Measurements from ENCODE around the gene LRWD1. TPM values are rescaled to one million over a fixed set of nuclear protein-coding genes. Genes with fewer than 3 reads are reported as not detected.

Gene LRWD1
- total RNA-seq, 2 experiments from 2014 or later: 39.1 to 68.2 TPM

- H2AFZ ChIP-seq (ENCODE audit: low read length): no peak overlapping the region
- H4K20me1 ChIP-seq (ENCODE audit: insufficient read depth, low read length): no peaks in the 10 kb centered on the region
- H3K9me2 ChIP-seq (ENCODE audit: insufficient read depth, low read length): no peaks in the 10 kb centered on the region
- ChIA-PET CTCF (ENCODE audit: unreplicated experiment) (no interaction called here), POLR2A (no interaction called here)
- DNase-seq (ENCODE audit: low spot score): no peak
- peaks cover 58% of the 10 kb centered on the region for H3K36me3 ChIP-seq (ENCODE audit: insufficient read depth, low read length)
- no peaks in the 10 kb centered on the region for H3K9me3 ChIP-seq (ENCODE audit: low read length)
- no peak overlapping the region for H3K4me2 ChIP-seq (ENCODE audit: low read length)
- intact Hi-C loops (cut with micrococcal nuclease; ENCODE audit: unreplicated experiment): loop anchor here (5.0 kb wide), 1 partner anchor 183 kb away; the partner anchor contains the start of gene SH2B2
- no TSS peak for BruUV-seq (replicated peaks)
- no peak overlapping the region for H3K27ac ChIP-seq (ENCODE audit: low read depth, low read length, poor library complexity, severe bottlenecking)
- peaks cover 4% of the 10 kb centered on the region; the same call in 1 of the 2 replicates for H3K79me2 ChIP-seq (ENCODE audit: insufficient read depth, low read depth, low read length)
- H3K4me3 ChIP-seq (ENCODE audit: low read depth, low read length, poor library complexity, severe bottlenecking): no peak overlapping the region
- no peak for TF ChIP-seq CTCF (conservative IDR thresholded peaks at IDR 0.05; ENCODE audit: low read length)
- TF ChIP-seq EZH2phosphoT487 (IDR thresholded peaks at IDR 0.05; ENCODE audit: borderline replicate concordance, low read depth, low read length): no peak
- H3K4me1 ChIP-seq (ENCODE audit: insufficient read depth, low read length, poor library complexity, severe bottlenecking): peaks cover 13% of the 10 kb centered on the region
These were observed 5.4 kb downstream of the LRWD1 start for GRCh38 chr7:102469972-102470825.

- Histone ChIP-seq H3K27ac (ENCODE audit: low read depth, low read length, poor library complexity, severe bottlenecking) (no peak overlapping the region), H3K9me2 (ENCODE audit: insufficient read depth, low read length) (no peaks in the 10 kb centered on the region), H2AFZ (ENCODE audit: low read length) (no peak overlapping the region), H3K4me2 (ENCODE audit: low read length) (no peak overlapping the region), H4K20me1 (ENCODE audit: insufficient read depth, low read length) (no peaks in the 10 kb centered on the region), H3K79me2 (ENCODE audit: insufficient read depth, low read depth, low read length) (no peaks in the 10 kb centered on the region), H3K4me1 (ENCODE audit: insufficient read depth, low read length, poor library complexity, severe bottlenecking) (peaks cover 2% of the 10 kb centered on the region), H3K9me3 (ENCODE audit: low read length) (no peaks in the 10 kb centered on the region), H3K36me3 (ENCODE audit: insufficient read depth, low read length) (peaks cover 58% of the 10 kb centered on the region), H3K4me3 (ENCODE audit: low read depth, low read length, poor library complexity, severe bottlenecking) (no peak overlapping the region)
- DNase-seq (ENCODE audit: low spot score): no peak
- POLR2A ChIA-PET: no interaction called here
- TF ChIP-seq EZH2phosphoT487 (IDR thresholded peaks at IDR 0.05; ENCODE audit: borderline replicate concordance, low read depth, low read length): no peak
- no peak for TF ChIP-seq CTCF (conservative IDR thresholded peaks at IDR 0.05; ENCODE audit: low read length)
- CTCF ChIA-PET (ENCODE audit: unreplicated experiment): interaction anchor here (0.5 kb wide), 1 partner anchor 47 kb away, joined by 3 read pairs; no protein-coding TSS in a partner anchor
- intact Hi-C loops (cut with micrococcal nuclease; ENCODE audit: unreplicated experiment): no loop called here
- no TSS peak for BruUV-seq (replicated peaks)
These were observed 7.0 kb downstream of the LRWD1 start for GRCh38 chr7:102471791-102472125.
